TTC549 (cell line): Measurements from ENCODE around the gene IMP3.

ENCODE experiments used
- FAIRE-seq: peaks from 2 replicates; lab custom pipeline; 2012; peaks lifted over from hg19 to GRCh38; lab: Jason Lieb, UNC

The IMP3 gene

DNA sequence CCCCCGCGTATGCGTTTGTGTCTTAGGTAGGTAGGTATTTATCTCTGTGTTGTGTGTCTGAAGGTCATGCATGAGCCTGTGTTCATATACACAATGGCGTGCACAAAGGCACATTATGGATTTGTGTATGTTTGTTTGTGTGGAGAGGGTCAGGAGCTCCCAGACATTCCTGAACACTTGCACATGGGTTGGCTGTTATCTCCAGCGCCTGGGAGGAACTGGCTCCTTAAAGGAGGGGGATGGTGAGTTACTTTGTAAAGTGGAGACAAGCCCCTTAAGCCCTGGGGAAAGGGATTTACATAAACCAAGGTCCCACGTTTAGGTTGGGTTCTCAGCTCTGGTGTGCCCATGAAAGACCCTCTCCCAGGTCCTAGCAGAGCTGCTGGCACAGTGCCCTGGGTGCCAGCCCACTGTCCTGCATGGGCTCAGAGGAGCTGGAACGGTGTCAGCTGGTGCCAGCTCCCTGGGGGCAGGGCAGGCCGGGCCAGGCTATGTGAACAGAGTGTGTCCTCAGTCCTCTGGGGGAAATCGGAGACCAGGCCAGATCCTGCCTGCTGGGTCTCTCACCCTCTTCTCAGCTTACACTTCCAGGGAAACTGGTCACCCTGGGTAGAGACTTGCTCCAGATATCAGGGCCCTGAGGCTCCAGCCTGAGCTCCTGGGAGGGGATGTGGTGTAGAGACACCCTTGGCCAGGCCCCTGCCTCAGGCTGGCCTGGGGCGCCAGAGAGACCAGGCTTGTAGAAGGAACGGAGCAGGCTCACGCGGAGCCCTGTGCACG is 32.8 kb upstream of the IMP3 start:
- no peak for FAIRE-seq

DNA sequence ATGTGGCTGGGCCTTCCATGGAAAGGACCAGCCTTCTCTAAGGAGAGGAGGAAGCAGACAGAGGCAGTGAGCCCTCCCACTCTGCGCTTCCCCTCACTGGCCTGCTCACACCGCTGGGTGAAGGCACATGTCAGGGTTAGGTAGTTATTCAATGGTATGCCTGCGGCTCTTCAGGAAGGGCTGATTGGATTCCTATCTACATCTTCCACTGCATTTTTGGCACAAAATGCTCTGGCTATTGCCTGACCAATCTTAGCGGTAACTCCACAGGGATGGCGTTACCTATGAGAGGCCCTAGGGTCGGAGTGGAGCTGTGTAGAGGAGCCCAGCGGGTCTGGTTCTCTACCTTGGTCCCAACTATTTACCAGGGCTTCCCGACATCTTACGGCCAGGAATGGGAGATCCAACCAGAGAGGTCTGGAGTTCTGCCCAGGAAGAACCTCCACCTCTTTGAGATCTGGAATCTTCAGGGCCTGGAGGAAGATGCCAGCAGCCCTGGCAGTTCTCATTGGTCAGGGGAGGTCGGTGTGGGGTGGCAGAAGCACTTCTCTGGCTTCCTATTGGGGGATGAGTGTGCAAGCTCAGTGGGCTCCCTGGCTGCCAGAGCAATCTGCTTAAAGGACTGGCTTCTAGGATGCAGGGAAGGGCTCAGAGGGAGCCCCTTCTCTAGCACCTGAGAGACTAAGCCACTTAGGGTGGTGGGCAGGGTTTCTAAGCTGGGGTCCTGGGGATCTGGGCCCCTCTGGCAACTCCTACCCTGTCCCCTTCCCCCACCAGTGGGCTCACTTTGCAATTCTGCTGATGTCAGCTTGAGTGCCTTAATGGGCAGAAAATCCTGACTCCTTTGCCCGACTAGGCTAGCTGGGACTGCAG is 31.9 kb upstream of the IMP3 start:
- no peak for FAIRE-seq

DNA sequence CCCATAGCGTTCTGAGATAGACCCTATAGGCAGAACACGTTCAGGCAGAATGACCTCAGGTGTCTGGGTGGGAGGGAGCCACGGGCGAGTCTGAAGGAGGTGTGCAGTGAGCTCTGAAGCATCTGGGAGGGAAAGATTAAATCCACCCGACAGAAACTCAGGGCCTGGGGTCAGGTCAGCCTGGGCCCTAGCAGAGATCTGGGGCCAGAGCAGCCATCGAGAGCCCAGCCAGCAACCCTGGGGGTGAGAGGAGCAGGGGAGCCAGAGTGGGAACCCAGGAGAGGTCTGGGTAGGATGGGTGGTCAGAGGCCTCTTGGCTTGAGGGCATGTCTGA is 29.8 kb upstream of the IMP3 start:
- no peak for FAIRE-seq

DNA sequence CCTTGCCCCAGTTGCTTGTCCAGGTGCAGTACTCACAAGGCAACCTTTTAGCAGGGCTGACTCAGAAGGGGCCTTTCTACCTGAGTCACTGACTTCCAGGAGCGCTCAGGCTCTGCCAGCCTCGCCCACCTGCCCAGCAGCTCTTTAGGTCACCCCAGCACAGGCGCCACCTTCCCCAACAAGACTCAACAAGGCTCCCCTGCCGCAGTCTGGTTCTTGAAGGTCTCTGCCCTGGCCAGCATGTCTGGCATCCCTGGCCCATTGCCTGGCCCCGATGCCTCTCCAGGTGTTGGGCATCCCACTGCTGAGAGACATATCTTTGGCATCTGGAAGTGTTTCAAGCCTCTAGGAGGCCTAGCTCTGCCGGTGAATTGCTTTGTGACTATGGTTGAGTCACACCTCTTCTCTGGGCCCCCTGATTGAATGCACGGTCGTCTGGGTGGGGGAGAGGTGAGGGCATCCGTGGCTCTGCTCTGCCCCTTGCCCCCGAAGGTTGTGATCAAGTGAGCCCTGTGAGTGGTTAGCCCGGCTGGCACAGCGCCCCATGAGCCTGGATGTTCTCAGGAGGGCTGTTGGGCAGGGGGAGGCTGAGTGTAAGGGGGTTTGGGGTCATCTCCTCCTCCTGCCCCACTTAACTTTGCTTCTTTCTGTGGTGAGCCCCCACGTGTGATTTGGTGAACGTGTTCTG is 29.3 kb upstream of the IMP3 start:
- FAIRE-seq: no peak

DNA sequence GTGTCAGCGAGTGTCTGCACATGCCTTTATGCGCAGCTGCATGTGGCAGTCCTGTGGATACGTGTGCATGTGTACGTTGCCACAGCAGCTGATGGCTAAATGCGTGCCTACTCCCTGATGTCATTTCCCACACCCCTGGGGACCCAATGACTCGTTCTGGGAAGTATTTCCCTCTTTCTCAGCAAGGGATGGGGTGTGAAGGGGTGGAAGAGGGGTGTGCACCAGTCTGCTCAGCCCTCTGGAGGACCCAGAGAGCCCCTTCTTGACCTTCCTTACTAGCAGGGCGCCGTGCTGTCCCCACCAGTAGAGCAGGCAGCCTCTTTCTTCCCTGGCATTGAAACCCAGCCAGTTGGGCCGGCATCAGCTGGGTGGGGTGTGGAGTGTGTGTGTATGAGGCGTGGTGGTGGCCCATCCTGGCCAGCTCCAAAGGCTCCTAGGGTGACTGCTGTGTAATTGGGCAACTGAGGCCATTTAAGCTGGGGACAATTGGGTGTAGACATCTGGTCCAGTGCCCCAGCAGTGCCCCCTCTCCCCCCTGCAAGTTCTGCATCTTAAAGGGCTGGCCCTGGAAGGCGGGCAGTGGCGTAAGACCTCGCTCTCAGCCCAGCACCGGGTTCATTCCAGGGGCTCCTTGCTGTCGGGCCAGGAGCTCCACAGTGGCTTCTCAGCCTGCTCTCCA is 26.9 kb upstream of the IMP3 start:
- no peak for FAIRE-seq

DNA sequence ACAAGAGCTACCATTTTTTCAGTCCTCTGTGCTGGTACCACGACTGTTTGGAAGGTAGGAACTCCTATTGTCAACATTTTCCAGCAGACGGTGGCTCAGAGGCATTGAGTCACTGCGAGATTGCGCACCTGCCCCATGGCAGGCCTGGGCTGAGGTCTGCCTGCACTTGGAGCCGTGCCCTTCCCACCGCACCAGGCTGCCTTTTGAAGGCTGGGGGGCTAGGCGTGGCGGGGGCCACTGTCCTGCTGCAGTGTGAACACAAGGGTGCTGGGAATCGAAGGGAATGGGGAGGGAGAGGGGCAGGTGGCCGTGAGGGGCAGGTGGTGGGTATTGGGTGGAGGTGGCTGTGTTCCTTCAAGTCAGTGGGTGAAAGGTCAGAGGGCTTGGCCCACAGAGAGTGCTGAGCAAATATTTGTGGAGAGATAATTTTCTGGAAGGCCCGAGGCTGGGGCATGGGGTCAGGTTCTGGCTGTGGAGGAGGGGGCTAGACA is 24.0 kb upstream of the IMP3 start:
- FAIRE-seq: no peak

DNA sequence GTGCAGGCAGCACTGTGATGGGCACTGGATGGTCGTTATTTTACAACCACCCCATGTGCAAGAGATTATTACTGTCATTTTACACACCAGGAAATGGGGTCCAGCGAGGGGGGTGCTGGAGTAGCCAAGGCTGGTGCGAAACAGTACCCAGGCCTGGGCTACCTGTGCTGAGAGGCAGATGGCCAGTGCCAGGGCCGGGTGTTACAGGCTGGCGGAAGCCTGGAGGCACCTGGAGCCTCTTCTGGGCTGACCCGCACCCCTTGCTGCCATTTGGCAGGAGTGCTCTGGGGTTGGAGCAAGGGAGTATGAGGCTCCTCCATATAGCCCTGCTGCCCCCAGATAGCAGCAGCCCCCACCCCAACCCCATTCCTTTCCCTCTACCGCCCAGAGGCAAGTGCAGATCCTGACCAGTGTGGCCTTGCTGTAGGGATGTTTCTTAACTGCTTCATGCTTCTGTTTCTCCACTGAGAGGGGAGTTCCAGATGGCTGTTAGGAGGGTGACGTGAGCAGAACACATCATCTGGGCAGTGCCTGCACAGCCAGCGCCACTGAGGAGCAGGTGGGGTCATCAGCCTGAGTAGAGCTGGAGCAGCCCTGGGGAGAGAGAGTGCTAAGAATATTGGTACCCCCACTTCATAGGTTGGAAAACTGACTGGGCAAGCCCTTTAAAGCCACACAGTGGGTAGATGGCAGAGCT is 22.9 kb upstream of the IMP3 start:
- FAIRE-seq: no peak

DNA sequence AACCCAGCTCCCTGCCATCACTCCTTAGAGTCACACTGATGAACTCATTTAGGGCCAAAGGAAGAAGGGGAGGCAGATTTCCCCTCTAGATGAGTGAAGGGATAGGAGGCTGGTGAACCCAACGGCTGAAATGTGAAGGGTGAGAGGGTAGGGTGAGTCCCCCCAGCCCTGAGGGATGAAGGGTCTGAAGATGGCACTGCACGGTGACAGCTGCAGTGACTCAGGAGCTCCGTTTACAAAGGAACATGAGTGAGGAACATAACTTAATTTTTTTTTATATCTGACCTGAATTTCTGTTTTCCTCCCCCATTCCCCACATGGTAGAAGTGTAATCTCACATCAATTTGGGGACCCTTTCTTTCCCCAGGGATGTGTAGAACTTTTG is 21.7 kb upstream of the IMP3 start:
- no peak for FAIRE-seq

- no peak for FAIRE-seq
Observed at GRCh38 chr15:75661100-75661755, 21.2 kb upstream of the IMP3 start.

GRCh38 chr15:75659928-75660645 is 20.1 kb upstream of the IMP3 start:
- no peak for FAIRE-seq

DNA sequence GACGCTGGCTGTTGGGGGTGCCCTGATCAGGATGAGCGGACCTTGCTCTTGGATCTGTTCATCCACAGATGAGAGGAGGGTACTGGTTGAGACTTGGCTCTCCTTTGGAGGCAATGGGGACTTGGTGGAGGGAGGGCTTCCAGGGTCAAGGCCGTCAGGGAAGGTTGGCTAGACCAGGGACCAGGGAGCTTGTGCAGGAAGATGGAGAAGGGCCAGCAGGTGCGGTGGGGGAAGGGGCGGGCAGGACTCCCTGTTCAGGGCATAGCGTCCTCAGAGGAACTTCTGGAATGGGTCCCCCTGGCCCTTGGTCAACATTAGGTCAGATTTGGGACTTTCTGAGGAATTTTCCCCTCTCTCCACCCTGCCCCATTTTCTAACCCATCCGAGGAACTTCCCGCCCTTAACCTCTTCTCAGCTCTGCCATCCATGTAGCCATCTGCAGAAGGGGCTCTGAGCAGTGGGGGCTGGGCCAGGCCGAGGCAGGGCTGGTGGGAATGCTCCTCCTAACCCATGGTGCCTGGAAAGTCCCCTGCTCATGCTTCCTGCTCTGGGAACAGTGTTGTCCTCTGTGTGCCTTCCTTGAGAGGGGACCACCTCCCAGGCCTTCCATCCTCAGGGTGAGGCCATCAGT is 19.2 kb upstream of the IMP3 start:
- FAIRE-seq: no peak

DNA sequence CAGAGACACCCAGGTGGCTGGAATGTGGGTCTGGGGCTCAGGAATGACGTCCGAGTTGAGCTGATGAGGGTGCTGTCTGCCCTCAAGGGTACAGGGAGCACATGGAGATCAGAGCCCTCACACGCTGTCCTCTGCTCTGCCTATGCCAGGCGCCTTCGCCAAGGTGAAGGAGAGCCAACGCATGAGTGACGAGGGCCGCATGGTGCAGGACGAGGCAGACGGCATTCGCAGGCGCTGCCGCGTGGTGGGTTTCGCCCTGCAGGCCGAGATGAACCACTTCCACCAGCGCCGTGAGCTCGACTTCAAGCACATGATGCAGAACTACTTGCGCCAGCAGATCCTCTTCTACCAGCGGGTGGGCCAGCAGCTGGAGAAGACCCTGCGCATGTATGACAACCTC is 16.8 kb upstream of the IMP3 start:
- no peak for FAIRE-seq

DNA sequence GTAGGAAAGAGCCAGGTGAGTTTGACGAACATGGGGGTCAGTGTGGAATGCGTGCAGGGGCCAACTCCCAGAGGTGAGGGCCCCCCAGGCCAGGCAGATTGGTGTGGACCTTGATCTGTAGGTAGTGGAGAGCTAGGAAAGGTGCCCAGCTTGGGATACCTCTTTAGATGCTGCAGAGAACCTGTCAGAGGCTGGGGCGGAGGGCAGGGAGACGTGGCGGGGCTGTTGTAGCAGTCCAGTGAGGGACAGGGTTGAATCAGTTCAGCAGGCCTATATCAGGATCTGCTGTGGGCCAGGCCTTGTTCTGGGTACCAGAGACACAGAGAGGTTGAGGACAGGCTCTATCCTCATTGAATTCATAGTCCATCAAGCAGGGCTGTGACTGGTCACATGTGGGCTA is 16.3 kb upstream of the IMP3 start:
- no peak for FAIRE-seq

DNA sequence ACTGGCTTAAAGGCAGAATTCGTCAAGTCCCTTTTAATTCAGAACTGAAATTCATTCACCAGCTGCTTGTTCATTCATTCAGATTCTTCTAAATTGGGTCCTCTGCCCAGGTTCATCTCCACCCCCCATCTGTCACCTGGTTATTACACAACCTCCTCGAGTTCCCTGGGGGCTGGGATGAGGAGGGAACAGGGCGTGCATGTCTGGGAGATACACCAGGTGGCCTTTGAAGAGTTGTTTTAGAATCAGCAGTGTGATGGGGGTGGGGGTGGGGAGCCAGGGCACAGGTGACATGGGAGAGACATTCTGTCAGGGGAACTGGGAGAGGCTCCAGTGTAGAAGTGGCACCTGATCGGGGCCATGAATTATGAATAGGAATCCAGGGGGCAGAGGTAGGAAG is 15.9 kb upstream of the IMP3 start:
- no peak for FAIRE-seq

GRCh38 chr15:75654201-75654907 is 14.3 kb upstream of the IMP3 start:
- FAIRE-seq: no peak

DNA sequence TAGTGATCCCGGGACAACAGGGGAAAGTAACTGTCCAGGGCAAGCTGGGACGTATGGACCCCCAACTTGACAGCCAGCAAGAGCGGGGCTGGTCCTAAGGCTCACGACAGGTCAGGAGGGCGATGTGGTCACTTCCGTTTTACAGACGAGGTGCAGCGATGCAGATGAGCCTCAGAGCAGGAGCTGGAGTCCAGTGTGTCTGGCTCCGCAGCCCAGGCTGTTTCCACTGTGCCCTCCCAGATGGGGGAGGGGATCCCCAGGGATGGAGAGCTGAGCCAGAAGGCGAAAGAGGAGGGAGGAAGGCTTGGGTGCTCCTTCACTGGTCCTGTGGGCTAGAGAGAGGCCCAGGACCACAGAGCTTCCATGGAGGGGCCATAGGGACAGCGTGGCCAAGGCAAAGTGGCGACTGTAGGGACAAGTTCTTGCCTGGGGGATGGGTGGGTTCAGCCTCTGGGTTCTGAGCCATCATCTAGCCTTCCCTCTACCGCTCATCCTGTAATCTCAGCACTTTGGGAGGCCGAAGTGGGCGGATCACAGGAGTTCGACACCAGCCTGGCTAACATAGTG is 13.4 kb upstream of the IMP3 start:
- no peak for FAIRE-seq

DNA sequence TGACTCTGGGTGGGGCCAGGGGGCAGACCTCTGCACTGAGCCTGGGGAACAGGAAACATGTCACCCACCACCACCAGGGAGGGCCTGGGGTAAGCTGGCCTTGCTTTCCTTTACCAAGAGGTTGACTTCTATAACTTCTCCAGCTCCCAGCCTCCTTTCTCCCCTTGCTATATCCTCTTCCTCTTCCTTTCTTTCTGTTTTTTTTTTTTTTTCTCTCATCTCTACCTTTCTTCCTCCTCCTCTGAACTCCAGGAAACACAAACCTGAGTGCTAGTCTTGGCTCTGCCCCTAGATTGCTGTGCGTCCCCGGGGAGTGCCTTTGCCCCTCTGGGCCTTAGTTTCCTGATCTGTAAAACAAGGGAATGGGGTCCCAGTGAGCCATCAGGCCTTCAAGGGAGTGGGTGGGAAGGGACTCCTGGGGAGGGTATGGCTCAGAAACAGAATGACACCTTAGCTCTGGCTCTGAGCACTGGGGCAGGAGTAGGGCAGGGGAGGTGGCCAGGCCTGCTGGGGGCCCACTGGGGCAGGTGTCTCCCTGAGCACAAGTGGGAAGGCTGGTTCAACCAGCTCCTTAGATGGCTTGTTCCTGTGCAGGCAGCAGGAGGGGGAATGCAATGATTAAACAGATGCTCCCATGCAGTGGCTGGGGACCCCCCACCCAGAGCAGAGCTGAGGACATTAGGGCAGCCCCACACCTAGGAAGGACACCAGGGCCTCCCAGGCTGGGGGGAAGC is 12.0 kb upstream of the IMP3 start:
- FAIRE-seq: no peak
